GM19328 (cell line): ENCODE measurements around the gene AGT.
"Not testable (repeated sequence)": the region's sequence is repeated elsewhere in the genome, so short reads cannot be mapped to it uniquely, and the experiment has no call there.

Experiments
- ATAC-seq: cut with Tn5 transposase; IDR thresholded peaks from one replicate; pipeline ENCODE4 v1.9.1; 2021; ENCODE audit warnings: mild to moderate bottlenecking, moderate library complexity; ENCODE audit not compliant: unreplicated experiment

AGT gene

DNA sequence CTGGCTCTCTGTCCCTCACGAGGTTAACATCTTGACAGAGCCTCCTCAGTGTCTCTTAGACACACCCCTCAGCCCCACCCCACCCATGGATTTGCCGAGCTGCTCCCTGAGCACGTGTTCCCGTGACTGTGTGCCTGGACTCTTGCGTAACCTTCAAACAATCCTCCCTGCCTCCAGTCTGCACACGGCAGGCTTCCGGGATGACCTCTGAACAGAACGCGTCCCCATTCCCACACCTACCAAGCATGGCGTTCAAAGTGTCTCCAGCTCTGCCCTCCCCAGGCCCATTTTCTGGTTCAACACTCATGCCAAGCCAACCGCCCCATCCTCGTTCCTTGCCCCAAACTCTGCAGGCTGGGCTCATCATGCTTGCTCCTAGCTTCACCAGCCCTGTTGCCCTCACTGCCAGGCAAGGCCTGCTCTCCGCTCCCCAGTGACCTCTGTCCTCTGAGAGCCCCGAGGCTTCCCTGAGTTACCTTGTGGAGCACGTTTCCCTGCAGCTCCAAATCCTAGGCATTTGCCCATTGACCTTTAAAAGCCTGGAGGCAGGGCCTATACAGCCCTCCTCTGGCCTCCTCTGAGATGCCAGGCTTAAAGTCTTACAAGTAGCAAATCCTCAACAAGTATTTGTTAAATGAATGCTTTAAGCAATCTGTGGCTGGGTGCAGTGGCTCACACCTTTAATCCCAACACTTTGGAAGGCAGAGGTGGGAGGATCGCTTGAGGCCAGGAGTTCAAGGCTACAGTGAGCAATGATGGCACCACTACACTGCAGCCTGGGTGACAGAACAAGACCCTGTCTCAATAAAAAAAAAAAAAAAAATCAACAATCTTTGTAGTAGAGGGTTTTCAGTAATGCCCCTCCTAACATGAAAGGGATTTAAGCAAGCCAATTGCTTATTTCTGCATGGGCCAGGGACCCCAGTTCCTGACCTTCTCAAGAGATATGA is 5.0 kb downstream of the AGT start:
- ATAC-seq: no peak

DNA sequence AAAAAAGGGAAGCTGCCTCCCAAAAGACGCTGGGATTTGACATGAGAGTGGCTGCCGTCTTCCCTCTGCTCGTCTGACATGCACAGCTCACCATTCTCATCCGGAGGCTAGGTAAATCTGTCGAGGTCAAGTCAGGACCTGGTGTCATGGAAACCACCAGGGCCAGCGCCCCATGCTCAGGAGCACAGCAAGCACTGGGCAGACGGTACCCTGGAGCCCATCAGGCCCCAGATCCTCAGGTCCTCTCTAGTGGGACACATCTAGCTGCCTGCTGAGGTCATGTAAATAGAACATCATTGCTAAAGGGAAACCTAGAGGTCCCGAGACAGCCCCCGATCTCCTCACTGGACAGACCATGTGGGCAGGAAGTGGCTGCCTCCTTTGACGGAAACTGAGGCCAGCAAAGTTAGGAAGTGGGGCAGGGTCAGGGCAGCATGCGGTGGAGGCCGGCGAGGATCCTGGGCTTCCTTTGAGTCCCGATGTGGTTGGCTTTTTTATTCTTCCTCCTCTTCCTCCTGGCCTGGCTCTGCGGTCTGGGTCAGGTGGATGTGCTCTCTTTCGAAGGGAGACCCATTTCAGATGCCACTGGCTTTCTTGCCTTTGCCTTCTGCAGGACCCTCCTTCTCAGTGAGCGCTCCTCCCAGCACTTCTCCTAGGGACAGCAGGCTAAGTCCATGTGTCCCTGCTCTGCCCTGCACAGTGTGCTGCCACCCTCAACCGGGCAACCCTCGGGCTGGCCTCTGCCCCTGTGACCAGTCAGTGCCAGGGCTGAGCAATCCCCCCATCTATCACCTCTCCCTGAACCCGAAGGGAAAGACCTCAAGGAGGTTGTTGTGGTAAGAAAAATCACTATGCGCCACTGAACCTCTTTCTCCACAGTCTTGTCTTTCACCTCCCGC is 5.9 kb downstream of the AGT start:
- no peak for ATAC-seq

DNA sequence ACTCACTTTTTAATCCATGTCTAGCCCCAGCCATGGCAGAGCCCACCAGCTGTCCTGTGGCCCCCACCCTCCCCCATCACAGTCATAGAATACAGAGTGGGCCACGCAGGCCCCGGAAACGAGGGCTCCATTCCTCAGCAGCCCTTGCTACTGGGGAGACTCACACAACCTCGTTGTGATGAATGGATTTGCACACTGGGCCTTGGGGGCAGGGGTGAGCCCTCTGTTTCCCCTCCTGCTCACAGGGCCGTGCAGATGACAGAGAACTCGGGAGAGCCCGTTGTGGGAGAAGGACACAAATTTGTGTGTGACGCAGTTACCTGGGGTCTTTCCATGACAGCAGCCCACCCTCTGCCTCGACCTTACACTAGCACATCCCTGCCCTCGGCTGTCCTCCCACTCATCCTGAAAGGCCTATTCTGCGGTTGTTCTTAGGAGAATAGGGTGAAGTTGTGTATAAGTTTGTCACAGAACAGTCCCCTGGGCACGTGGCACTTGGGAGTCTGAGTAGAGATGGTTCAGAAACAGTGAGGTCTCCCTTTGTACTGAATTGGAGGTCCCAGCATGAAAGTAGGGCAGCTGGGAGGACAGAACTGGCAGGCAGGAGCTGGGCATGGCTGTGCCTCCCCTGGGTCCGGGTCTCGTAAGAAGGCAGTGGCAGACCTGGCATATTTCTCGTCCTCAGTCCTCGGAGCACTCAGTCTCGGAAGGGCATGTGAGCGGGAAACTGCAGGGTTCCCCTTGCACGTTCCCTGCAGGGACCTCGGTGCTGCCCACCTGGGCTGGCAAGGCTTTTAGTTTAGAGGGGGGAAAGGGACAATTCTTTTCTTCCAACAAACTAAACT is 6.8 kb downstream of the AGT start:
- ATAC-seq: no peak

DNA sequence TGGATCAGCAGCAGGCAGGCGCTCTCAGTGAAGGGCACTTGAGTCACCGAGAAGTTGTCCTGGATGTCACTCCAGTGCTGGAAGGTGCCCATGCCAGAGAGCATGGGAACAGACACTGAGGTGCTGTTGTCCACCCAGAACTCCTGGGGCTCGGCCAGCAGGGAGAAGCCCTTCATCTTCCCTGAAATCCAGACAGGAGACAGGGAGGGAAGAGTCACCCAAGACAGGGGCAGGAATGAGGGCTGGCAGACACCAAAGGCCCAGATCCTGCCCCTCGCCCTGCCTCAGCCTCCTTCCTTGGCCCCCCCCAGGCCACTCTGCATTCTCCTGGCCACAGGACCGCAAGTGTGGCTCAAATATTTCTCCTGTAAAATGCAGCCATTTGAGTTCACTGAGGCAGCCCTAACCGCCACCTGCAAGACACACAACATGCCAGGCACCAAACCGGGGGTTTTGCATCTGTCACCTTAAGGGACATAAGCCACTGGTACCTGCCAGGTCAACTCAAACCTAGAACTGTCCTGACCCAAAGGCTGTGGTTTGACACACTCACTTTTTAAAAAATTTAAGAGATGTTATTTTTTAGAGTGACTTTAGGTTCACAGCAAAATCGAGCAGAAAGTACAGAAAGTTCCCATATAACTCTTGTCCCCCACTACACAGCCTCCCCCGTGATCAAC is 7.8 kb downstream of the AGT start:
- ATAC-seq: no peak

DNA sequence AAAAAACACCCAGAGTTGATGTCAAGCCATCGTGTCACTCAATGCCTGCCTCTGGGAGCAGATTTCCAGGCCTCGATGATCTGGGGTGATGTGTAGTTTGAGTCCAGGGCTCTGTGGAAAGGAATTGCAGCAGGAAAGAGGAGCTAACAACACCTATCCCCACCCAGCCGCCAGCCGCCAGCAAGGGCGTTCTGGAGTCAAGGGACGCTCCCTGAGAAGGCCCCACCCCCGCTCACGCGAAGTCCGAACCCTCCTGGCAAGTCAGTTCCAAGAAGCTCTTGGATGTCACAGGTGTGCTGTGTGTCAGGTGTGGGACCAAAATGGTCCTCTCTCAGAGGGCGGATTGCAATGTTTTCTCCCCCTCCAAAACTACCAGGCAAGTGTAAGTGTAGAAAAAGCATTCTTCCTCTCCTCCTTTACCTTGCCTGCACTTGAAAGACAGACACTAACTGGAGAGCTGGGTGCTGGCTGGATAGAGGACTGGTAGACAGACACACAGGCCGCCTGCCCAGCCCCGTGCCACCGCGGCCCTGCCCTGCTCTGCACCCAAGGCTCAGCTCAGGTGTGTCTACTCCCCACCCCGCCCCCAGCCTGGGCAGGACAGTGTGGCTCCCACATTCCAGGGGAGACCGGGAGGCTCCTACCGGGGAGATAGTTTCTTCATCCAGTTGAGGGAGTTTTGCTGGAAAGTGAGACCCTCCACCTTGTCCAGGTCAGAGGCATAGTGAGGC is 8.5 kb downstream of the AGT start:
- no peak for ATAC-seq

DNA sequence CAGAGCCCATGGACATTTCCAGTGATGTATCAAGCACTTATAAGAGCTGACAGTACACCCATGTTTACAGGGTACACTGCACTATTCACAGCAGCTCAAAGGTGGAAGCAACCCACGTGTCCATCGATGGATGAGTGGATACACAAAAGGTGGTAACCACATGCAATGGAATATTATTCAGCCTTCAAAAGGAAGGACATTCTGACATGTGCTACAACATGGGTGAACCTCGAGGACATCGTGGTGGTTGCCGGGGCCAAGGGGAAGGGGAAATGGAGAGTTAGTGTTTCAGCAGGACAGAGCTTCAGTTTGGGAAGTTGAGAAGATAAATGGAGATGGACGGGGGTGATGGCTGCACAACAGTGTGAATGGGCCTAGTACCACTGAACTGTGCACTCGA is 9.1 kb downstream of the AGT start:
- no peak for ATAC-seq

DNA sequence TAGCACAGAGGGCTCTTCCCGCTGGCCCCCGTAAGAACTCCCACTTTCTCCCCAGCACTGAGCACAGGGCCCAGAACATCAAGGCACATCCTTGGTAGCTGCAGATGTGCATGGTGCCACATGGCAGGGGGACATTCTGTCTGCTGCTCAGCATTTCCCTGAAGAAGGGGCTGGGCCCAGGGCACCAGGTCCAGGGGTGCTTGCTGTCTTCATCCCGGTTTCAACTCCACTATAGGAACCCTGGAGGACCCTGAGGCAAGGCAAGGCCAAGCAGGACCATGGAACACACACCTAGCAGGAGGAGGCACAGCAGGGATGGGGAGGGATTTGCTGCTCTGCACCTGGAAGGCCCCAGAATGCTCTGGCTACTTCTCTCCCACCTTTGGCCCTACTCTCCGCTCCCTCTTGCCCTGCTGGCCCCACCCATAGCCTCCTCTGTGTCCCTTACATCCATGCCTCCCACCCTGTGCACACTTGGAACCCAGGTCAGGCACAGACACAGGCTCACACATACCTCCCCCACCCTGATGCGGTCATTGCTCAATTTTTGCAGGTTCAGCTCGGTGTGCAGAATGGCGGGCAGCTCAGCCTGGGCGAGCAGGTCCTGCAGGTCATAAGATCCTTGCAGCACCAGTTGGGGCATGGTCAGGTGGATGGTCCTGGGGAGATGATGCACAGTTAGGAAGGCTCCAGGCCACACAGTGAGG is 10.1 kb downstream of the AGT start:
- no peak for ATAC-seq

DNA sequence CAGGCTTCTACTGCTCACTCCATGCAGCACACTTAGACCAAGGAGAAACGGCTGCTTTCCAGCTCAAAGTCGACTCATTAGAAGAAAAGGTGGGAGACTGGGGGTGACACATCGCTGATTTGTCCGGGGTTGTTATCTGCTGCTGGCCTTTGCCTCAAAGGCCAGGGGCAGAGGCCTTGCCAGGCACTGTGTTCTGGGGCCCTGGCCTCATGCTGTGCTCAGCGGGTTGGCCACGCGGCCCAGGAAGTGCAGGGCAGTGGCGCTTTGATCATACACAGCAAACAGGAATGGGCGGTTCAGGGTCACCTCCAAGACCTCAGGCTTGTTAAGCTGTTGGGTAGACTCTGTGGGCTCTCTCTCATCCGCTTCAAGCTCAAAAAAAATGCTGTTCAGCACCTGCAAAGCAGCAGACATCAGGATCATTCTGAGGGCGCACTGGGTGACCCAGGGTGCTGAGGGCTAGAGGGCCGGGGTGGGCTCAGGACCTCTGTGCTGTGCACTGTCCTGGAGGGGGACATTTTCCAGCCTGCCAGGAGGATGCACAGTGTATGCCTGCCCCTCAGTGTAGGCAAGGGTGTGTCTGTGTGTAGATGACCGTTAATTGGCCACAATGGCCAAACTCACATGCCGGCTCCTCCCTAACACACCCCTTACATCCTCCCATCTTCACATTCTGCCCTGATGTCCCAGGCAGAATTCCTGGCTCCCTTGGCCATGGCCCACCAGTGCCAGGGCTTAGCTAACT is 10.8 kb downstream of the AGT start:
- no peak for ATAC-seq

DNA sequence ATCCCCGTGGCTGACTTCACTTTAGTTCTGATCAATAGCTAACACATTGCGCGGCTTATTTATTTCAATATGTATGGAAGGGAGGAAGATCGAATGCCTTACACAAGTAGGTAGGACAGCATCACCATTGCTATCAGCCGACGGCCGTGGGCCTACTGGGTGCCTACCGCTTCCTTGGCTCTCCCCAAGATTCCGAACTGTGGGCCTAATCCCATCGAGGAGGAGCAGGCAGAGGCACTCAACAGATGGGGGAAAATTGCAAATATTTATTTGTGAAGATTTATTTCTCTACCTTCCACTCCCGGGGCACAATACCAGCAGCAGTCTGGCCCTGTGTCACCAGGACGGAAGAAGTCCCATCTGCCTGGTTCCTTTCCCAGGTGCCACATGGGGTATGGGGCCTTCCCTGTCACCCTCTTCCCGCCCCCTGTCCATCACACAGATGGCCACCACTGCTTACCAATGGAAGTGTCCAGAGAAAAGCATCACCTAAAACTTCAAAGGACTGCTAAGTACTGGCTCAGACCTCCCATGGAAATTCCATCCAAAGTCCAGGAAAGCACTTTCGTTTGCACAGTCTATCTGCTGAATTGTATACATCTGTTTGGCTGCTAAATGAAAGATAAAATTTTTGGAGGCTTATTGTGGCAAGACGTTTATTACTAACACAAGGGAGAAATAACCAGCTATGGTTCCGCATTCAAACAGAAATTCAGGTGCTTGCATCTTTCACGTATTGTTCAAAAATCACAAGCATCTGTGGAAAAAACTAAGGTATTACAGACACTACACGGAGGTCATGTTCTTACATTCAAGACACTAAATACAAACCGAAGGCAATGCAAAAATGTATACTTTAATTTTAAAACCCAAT is 11.8 kb downstream of the AGT start:
- ATAC-seq: no peak

DNA sequence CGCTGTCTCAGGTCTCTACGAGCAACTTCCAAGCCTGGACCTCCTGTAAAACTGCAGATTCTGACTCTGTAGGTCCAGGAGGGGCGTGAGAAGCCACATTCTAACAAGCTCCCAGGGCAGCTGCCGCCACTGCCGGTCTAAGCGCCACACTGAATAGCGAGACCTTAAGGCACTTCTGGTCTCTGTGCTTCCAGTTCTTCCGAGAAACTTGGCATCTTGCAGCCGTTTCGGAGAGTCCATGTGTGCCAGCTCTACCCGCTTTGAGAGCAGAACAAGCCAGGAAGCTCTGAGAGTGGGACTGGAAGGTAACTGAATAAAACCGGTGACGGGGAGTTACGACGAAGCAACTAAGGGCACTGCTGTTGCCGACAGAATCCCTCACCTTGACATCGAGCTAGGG is 12.5 kb downstream of the AGT start:
- ATAC-seq: no peak

DNA sequence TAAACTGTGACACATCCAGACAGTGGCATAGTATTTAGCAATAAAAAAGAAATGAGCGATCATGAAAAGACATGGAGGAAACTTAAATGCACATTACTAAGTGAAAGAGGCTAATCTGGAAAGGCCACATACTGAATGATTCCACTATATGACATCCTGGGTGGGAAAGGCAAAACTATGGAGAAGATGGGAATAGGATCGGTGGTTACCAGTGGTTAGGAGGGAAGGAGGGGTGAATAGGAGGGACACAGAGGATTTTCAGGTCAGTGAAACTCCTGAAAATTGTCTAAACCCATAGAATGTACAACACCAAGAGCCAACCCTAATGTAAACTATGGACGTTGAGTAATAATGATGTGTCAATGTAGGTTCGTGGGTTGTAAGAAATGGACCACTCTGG is 13.8 kb downstream of the AGT start:
- no peak for ATAC-seq

DNA sequence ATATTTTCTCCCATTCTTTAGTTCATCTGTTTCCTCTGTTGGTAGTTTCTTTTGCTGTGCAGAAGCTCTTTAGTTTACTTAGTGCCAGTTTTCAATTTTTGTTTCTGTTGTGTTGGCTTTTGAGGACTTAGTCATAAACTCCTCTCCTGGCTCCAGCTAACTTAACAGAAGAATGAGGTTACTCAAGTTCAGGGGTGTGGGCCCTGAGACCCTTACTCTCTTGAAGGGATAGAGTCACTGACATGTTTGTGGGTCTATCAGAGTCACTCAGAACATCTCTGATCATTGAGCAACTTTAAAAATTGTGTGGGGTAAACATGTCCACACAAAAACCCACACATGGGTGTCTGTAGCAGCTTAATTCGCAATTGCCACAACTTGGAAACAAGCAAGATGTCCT is 14.2 kb downstream of the AGT start:
- no peak for ATAC-seq

DNA sequence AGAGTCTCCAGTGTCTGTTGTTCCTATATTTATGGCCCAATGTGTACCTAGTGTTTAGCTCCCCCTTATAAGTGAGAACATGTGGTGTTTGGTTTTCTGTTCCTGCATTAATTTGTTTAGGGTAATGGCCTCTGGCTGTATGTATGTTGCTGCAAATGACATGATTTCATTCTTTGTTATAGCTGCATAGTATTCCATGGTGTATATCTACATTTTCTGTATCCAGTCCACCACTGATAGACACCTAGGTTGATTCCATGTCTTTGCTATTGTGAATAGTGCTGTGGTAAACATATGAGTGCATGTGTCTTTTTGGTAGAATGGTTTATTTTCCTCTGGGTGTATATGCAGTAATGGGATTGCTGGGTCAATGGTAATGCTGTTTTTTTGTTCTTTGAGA is 15.0 kb downstream of the AGT start:
- ATAC-seq: not testable (repeated sequence)

DNA sequence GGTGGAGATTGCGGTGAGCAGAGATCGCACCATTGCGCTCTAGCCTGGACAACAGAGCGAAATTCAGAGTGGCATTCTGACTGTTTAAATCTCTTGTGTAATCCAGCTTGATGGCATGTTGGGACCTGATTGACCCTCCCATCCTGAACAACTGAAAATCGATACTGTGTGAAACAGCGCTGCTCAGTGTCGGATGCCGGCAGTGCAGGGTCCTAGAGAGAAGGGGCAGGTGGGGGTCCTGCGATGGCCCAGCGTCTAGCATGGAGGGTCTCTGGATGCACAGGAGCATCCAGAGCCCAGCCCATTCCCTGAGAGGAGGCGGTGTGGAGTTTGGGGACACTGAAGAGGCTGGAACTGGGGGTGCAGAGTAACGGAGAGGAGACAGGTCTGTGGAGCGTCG is 15.8 kb downstream of the AGT start:
- no peak for ATAC-seq

DNA sequence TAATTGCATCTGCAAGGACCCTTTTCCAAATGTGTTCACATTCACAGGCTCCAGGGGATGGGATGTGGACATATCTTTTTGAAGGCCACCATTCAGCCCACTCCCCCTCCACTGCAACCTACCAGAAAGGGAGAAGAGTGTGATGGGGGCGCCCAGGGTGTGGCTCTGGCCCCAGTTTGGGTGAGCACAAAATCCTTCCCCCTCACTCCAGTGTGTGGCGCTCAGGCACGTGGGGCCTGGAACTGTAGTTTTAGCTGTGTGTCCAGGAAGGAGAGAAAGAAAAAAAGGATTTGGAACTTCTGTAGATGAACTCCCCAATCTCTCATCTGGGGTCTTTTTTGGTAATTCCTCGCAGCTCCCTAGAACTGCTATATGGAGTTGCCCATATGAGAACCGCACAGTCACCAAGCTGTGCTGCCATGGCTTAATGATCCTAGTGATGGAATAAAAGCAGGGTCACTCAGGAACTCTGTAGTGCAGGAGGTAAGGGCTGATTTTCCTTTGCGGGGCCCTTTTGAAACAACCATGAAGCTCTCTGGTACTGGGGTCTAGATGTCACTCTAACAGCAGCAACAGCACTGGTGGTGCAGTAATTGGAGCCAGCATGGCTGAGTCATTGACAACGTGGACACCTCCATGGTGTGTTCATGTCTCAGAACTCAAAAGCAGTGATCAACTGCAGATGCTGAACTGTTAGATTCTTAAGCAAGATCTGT is 17.0 kb downstream of the AGT start:
- ATAC-seq: no peak

DNA sequence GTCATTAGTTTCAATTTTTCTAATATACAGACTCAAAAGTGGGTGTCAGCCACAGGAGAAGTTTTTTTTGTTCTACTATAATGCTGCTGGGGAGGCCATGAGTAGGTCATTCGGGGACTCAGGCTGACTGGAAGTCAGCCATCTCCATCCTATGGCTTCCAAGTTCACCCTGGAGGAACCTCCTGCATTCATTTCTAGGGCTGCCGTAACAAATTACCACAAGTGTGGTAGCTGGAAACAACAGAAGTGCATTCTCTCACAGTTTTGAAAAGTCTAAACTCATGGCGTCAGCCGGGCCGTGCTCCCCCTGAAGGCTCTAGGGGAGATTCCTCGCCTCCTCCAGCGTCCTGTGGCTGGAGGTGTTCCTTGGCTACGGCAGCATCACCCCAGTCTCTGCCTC is 17.7 kb downstream of the AGT start:
- ATAC-seq: no peak

DNA sequence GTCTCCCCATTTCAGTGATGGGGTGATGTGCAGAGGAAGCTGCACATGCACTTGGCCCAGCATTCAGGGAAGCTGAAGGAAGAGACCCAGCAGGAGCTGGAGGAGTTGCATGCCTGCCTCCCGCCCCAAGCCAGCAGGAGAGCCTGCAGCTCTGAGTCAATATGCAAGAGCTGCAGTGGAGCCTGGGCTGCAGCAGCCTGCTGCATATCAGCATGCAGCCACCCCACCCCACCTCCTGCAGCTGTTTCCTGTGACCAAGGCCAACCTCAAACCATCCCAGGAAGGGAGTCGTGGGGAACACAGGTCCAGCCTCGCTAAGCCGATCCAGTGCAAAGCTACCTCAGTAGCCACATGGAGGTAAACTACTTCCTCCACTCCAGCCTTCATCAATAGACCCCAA is 18.9 kb downstream of the AGT start:
- ATAC-seq: no peak
